ENCODE measurements around the gene SLC29A2. TPM values are rescaled to one million over a fixed set of nuclear protein-coding genes. Genes with fewer than 3 reads are reported as not detected.
A peak's percentile ranks its signal among the peaks of the same experiment; 100 is the strongest.
"Not testable (repeated sequence)": the region's sequence is repeated elsewhere in the genome, so short reads cannot be mapped to it uniquely, and the experiment has no call there.

Gene SLC29A2
- total RNA-seq, 1 donor from 2014 or later = 2.3 TPM

DNA sequence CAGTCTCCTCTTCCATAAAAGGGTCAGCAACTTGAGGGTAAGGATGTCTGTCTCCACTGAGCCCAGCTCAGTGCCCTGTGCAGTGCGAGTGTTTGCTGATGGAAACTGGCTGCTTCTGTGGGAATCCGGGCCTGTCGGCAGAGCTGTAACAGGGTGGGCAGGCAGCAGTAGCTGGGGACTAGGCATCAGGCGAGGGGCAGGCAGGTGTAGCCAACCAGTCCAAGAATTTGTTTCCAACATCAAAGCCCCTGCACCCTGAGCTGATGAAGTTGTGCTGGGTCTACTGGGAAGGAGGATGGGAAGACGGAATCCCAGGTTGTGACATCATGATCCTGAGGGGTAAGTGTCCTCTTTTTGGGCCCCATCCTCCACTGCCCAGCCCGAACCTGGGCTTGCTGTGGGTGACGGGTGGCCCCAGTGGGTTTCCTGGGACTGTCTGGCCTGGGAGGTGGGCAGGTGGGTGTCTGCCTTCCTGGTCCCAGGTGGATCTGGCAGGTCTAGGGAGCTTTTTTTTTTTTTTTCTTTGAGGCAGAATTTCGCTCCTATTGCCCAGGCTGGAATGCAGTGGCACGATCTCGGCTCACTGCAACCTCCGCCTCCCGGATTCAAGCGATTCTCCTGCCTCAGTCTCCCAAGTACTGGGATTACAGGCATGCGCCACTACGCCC lies 11.0 kb downstream of the SLC29A2 start:
- DNase-seq (ENCODE audit: low spot score) (no peak), ATAC-seq (no peak)
- intact Hi-C loops (cut with DNase I) = no loop called here

DNA sequence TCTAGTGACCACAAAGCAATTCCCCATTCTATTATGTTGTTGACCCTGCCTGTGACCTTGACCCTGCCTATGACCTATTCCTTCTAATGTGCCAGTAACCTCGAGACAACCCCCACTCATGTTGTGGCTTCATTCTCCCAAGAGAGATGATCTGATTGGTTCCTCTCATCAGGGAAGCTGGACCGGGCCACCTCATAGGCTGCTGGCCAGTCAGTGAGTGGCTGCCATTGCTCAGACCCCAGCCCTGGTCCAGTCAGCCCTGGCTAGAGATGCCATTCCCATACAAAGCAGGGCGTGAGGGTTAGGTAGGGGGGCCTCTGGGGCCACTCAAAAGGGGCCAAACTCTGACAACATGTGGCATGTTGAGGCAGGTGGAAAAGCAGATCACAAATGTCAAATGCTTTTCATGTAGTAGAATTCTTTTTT lies 11.9 kb downstream of the SLC29A2 start:
- ATAC-seq = no peak
- DNase-seq (ENCODE audit: low spot score) = no peak
- intact Hi-C loops (cut with DNase I) = no loop called here

DNA sequence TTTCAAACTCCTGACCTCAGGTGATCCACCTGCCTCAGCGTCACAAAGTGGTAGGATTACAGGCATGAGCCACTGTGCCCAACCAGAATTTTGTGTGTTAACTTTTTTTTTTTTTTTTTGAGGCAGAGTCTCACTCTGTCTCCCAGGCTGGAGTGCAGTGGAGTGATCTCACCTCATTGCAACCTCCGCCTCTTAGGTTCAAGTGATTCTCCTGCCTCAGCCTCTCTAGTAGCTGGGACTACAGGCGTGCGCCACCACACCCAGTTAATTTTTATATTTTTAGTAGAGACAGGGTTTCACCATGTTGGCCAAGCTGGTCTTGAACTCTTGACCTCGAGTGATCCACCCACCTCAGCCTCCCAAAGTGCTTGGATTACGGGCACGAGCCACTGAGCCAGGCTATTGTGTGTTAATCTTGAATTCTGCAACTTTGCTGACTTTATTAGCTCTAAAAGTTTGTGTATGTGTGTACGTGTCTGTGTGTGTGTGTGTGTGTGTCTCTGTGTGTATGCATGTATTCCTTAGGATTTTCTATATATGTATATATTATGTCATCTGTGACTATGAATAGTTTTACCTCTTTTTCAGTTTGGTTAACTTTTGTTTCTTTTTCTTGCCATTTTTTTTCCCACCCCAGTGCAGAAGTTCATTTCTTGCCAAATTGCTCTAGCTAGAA lies 20.9 kb downstream of the SLC29A2 start:
- DNase-seq (ENCODE audit: low spot score); intact Hi-C loops (cut with DNase I); ATAC-seq: not testable (repeated sequence)

DNA sequence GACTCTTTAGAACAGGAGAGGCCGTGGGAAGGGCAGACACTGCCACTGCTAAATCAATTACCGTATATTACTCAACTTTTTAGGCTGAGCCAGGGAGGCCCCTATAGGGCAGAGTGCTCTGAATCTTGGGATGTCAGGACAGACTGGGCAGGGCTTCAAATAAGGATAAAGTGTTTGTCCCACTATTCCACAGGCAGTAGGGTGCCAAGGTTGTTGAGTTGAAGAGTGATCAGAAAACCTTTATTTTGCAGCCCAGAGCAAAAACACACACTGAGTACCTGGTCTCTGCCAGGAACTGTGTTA lies 22.5 kb downstream of the SLC29A2 start:
- intact Hi-C loops (cut with DNase I) = no loop called here
- ATAC-seq (no peak), DNase-seq (ENCODE audit: low spot score) (no peak)

DNA sequence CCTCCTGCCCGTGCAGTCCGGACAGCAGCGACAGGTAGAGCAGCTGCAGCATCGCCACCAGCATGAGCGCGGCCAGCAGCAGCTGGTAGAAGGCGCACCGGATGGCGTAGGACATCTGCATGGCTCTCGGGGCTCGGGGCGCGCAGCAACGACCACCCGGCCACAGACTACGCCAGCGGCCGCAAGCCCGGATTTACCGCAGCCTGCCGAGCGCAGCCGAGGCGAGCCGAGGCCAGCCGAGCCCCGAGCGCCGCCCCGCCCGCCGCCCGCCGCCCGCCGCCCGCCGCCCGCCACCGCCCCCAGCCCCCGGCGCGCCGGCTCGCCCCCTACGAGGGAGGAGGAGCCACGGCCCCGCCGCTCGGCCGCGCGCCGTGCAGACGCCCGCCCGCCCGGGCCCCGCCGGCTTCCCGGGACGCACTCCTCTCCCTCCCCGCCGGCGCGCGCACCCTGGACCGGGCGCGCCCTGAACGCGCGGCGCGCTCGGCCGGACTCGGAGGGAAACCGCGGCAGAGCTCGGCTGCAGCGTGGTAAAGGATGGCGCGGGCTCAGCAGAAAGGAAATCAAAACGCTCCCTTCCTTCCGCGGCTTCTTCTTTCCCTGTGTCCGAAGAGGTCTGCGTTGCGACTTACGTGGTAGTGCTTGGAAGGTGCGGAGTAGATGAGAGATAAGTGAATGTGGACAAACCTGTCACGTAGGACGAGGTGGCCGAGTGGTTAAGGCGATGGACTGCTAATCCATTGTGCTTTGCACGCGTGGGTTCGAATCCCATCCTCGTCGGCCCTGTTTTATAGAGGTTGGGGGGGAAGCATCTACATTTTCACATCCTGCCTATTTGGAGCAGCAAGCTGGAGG lies 23.9 kb downstream of the SLC29A2 start, which contains the start of gene B4GAT1:
TSS of gene B4GAT1 (minus strand) at position 205 of the 852 bp plus-strand sequence. CDS start at position 121, 84 bp downstream.
- intact Hi-C loops (cut with DNase I) = no loop called here
- peak; percentile 88 for DNase-seq (ENCODE audit: low spot score)

DNA sequence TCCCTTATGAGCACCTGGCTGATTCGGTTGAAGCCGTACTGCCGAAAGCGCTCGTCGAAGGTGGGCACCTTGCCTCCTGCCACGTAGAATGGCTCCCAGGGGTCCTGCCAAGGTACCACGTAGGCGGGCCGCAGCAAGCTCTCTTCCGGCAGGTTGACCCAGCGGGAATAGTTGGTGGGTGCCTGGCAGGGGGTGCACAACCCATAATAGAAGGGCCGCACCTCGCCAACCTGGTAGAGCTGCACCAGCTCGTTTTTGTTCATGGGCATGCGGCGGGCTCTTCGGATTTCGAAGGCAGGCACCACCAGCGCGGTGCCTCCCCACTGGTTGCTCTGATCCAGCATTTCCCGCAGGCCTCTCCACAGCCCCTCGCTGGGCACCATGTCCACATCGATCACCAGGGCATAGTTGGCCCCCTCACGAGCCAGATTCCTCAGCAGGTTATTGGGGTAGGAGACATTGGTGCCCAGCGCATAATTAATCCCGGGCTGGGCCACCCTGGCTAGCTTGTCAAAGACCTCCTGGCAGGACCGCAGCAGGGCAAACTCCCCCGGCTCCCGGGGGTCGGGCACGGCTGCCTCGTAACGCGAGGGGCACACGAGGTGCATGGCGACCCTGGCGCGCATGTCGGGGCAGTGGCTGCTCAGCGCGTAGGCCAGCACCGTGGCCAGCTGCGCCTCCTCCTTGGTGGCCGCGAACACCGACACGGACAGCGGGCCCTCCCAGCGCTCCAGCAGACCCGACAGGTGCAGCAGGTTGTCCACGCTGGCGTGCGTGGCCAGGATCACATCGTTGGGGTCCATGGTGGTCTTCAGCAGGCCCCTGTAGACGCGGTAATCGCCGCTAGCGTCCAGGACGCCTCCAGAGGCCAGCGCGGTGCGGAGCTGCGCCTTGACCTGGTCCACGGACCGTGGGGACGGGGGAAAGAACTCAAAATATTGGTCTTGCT lies 24.8 kb downstream of the SLC29A2 start:
- ATAC-seq = no peak
- DNase-seq (ENCODE audit: low spot score) = no peak
- intact Hi-C loops (cut with DNase I) = no loop called here

More for the DNA sequence above, 23.9 kb downstream of the SLC29A2 start, which contains the start of gene B4GAT1:
- ATAC-seq = peak; percentile 72

DNA sequence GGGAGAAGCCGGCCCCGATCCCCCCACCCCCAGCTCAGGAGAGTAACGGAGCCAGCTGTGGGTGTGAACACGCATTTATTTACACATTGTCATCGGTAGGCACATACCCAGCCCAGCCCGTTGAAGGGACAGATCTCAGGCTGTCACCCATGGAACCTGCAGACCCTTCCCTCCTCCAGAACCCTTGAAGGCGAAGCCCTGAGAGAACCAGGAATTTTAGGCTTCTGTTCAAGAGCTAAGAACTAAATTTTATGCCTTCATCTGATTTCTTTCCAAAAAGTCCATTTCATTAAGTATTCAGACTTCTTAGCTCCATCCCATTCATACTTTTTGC lies 26.3 kb downstream of the SLC29A2 start:
- ATAC-seq = no peak
- intact Hi-C loops (cut with DNase I) = no loop called here
- DNase-seq (ENCODE audit: low spot score) = no peak

DNA sequence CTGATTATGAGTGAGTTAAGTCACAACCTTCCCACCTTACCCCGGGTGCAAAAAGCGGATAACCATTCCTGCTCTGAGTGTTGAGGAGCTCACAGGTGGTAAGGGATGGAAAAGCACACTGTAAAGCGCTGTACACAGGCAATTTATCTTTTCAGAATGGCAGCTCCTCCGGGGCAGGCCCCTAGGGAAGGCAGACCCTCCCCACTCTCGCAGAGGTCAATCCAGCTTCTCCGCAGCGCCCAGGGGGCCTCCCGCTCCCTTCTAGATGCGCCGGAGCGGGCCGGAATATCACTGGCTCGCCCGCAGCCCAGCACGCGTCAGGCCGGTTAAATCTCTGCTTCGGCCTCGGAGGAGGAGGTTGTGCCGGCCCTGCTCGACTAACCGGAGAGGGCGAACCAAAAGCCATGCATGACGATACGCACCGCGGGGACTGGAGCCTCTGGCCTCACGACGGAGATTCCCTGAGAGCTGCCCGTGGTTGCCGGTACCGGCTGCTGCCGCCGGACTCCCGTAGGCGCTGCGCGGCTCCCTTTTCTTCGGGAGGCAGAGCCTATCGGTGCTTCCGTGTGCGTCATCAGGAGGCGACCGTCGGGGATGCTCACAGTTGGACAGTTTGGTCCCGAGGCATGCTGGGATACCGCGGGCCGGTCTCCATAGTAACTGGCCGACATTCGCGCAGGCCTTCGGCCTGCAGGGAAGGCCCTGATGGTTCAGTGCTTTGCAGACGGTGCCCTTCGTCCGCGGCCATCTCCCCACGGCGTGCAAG lies 26.8 kb downstream of the SLC29A2 start, which contains the start of gene BRMS1:
TSS of gene BRMS1 (minus strand) at position 555 of the 766 bp plus-strand sequence. CDS start 2,870 bp downstream, outside the sequence.
- DNase-seq (ENCODE audit: low spot score) (peak; percentile 99), ATAC-seq (peak; percentile 96)
- intact Hi-C loops (cut with DNase I) = no loop called here

DNA sequence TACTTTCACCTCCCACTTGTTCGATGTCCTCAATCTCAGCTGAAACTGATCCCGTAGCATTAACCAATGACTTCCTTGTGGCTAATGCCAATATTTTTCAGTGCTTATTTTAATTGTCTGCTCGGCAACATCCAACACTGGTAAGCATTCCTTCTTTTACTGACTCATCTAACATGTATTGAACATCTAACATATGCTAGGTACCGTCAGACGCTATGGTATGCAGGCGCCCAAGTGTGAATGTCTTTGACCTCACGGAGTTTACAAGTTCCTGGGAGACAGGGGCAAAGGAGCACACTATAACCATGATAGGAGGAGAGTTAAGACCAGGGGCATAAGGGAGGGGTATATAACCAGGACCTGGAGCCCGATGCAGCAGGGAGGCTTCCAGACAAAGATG lies 28.4 kb downstream of the SLC29A2 start:
- DNase-seq (ENCODE audit: low spot score) (no peak), ATAC-seq (no peak)
- intact Hi-C loops (cut with DNase I) = no loop called here

DNA sequence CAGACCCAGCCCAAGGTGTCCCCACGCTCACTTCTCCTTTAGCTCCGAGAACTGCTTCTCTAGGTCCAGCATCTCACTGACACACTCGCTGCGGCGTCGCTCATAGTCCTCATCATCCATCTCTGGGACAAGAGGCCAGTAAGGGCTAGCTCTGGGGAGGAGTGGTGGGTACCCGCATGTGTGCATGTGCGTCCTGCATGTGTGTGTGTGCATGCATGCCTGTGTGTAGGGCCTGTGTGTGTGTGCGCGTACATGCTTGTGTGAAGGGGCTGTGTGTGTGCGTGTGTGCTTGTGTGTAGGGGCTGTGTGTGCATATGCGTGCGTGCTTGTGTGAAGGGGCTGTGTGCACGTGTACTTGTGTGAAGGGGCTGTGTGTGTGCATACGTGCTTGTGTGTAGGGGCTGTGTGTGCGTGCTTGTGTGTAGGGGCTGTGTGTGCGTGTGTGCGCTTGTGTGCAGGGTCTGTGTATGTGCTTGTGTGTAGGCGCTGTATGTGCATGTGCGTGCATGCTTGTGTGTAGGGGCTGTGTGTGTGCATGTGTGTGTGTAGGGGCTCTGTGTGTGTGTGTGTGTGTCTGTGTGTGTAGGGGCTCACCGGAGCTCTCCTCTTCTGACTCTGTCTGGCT lies 29.9 kb downstream of the SLC29A2 start:
- intact Hi-C loops (cut with DNase I) = no loop called here
- ATAC-seq (no peak), DNase-seq (ENCODE audit: low spot score) (no peak)

DNA sequence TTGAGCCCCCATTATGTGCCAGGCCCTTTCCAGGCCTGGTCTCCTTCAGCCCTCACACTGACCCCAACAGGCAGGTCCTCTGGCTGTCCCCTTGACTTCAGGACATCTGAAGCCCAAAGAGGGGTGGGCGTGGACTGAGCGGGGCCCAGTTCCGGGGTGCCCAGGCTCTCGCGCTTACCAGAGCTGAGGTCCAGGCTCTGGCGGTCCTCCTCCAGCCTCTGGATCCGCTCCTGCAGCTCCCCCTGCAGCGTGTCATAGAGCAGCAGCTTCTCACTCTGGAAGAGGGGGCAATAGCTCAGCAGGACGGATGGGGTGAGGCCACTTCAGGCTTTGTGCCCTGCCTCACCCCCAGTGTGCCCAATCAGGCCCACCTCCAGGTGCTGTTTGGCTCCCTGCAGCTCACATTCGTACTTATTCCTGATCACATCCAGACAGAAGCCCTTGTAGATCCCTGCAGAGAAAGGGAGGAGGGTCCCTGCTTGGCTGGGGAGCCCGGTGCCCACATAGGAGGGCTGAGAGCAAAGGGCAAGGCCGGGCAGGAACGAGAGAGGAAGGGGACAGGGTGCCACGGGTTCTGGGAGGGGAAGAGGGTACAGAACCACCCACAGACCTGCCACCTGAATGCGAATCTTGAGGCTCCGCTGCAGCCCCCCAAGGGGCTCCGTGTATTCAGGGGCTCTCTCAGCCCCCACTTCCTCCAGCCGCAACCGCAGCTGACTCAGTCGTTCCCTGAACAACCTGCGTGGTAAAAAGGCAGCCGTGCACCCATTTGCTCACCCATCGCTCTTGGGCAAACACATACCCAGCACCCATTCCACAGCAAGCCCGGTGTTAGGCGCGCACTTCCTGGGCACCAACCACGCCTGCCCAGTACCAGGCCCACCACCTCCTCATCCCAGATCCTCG lies 30.7 kb downstream of the SLC29A2 start:
- ATAC-seq = no peak
- intact Hi-C loops (cut with DNase I) = no loop called here
- DNase-seq (ENCODE audit: low spot score) = no peak

DNA sequence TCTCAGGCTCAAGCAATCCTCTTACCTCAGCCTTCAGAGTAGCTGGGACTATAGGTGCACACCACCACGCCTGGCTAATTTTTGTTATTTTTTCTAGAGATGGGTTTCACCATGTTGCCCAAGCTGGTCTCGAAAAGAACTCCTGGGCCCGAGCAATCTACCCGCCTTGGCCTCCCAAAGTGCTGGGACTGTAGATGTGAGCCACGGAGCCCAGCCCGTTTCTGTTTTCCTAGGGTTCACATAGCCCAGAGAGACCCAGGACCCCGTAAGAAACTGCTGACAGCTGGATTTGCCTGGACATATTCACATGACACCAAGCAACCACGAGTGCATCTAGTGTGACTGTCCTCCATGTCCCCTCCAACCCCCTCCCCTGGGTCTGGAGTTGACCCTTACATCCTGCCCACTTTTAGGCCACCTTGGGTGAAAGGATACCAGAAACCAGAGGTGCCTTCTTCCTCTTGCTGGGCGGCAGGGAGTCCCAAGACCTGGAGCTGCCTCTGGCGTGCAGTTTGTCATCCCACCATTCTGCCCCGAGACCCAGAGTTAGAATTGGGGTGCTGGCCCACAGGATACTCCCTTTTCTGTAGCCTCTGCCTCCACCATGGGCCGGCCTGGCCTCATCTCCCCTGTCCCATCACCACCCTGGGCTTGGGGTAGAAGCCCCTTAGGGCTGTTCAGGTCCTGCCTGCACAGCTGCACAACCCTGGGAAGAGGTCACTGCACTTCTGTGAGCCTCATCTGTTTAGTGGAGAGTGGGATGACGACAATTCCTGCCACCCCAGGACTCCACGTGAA lies 31.7 kb downstream of the SLC29A2 start:
- DNase-seq (ENCODE audit: low spot score) = no peak
- no peak for ATAC-seq
- intact Hi-C loops (cut with DNase I) = no loop called here

DNA sequence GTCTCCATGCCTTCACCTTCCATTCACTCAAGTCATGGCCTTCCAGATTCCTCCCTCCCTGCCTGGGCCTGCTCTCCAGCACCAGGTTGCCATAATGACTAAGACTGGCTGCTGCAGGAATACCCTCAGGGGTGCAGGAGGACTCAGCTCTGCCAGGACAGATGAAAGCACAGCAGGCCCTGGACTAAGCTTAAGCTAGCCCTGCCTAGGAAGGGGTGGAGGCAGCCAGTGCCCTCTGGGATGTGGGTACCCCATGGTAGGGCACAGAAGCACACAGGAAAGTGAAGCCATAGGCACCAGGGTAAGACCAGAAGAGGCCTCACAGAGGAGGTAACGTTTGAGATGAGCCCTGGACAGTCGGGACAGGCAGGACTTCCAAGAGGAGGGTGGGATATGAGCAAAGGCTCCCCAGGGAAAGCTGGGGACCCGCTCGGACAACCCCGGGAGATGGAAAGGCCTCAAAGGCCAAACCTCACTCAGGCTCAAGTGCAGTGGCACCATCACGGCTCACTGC lies 32.3 kb downstream of the SLC29A2 start:
- DNase-seq (ENCODE audit: low spot score) = no peak
- ATAC-seq = no peak
- intact Hi-C loops (cut with DNase I) = no loop called here

DNA sequence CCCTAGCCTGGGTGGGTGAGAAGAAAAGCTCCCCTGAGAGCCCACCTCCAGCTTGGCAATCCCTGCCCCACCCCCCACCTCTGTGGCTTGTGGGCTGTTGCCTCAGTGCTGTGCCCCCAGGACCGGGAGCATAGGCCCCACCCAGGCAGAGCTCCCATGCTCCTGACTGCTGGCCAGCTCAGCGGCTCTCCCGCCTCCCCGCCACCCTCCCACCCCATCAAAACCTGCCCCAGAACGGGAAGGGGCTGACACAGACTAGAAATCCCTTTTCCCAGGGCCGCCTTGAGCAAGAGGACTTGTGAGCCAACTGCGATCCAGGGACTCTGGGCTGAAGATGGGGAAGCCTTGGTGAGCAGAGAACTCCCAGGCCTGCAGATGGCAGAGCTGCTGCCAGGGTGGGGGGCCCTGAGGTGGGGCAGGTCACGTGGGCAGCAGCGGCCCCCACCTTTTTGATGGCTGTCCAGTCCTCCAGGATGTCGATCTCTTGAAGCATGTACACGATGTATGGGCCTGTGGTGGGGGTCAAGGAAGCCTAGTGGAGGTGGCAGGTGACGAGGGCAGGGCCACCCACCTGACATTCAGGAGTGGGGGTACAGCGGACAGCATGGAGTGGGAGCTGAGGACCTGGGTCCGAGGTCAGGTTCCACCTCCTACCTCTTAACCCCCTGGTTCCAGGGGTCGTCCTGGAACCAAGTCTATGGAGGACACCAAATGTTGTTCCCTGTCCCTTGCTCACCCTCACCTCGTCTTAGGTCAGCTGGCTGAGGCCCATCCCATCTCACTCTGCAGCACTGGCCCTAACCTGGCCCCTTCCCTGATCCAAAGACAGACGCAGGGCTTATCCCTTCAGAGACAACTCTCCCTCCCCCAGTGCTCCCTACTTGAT lies 33.0 kb downstream of the SLC29A2 start:
- no peak for DNase-seq (ENCODE audit: low spot score)
- ATAC-seq = no peak
- intact Hi-C loops (cut with DNase I) = no loop called here

All from sciatic nerve (tissue), 2 donors.